ENCODE measurements around the gene LAG3.

LAG3 gene

DNA sequence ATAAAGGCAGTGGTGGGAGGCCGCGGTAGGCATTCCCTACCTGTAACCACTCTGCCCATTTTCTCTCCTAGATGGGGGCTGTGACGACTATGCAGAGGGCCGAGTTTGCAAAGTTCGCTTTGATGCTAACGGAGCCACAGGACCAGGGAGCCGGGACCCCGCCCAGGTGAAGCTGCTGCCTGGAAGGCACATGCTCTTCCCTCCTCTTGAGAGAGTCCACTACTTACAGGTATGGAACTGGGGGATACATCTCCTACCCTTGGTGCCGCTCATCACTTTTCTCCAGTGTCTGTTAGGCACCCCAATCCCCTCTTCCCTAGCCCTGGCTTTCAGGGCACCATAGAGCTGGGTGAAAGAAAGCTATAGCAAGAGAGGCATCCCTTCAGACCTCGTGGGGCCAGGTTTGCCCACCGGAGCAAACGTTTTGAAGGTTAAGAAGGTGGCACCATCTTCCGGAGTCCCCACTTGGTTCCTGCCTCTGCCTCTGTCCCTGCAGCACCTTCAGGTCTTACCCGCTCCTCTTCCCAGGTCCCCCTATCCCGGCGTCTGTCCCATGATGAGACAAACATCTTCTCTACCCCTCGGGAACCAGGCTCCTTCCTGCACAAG, 53.9 kb downstream of the LAG3 start:
- POLR2A ChIA-PET: no interaction called here
- TF ChIP-seq, protein P1, sequence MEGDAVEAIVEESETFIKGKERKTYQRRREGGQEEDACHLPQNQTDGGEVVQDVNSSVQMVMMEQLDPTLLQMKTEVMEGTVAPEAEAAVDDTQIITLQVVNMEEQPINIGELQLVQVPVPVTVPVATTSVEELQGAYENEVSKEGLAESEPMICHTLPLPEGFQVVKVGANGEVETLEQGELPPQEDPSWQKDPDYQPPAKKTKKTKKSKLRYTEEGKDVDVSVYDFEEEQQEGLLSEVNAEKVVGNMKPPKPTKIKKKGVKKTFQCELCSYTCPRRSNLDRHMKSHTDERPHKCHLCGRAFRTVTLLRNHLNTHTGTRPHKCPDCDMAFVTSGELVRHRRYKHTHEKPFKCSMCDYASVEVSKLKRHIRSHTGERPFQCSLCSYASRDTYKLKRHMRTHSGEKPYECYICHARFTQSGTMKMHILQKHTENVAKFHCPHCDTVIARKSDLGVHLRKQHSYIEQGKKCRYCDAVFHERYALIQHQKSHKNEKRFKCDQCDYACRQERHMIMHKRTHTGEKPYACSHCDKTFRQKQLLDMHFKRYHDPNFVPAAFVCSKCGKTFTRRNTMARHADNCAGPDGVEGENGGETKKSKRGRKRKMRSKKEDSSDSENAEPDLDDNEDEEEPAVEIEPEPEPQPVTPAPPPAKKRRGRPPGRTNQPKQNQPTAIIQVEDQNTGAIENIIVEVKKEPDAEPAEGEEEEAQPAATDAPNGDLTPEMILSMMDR (IDR thresholded peaks at IDR 0.05; ENCODE audit: control extremely low read depth, extremely low read depth, low read depth, missing control alignments): no peak

DNA sequence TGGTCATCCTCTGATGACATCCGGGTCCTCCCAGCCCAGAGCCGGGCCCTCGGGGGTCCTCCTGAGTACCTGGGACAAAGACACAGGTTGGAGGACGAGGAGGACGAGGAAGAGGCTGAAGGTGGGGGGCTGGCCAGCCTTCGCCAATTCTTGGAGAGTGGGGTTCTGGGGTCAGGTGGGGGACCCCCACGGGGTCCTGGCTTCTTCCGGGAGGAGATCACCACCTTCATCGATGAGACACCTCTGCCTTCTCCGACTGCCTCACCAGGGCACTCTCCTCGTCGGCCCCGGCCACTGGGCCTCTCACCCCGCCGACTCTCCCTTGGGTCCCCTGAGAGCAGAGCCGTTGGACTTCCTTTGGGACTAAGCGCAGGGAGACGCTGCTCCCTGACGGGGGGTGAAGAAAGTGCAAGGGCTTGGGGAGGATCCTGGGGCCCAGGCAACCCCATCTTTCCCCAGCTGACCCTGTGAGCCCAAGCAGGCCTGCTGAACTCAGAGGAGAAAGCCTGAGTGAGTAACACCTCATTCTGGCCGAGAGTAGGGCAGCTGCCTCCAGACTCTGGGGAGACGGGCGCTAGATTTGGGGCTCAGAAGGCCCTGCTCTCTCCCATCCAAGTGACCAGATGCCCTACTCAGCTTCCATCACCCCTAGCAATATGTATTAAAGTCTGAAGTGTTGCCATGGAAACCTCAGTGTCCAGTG, 54.6 kb downstream of the LAG3 start:
- ChIA-PET CTCF (interaction anchor here (0.6 to 7.6 kb wide), 15 partner anchors 8 to 163 kb away, joined by 3 to 60 read pairs (median 6); partner anchors contain the start of genes CDCA3, GNB3, MLF2 and PTMS), POLR2A (no interaction called here)
- DNase-seq (ENCODE audit: extremely low spot score): no peak
- TF ChIP-seq, protein P1 (IDR thresholded peaks at IDR 0.05; ENCODE audit: control extremely low read depth, extremely low read depth, low read depth, missing control alignments): no peak

More for the DNA sequence above, 53.9 kb downstream of the LAG3 start:
- CTCF ChIA-PET: interaction anchor here (0.6 to 7.6 kb wide), 20 partner anchors 8 to 163 kb away, joined by 3 to 60 read pairs (median 6); partner anchors contain the start of genes CDCA3, GNB3, LAG3 and MLF2
- DNase-seq (ENCODE audit: extremely low spot score): no peak

DNA sequence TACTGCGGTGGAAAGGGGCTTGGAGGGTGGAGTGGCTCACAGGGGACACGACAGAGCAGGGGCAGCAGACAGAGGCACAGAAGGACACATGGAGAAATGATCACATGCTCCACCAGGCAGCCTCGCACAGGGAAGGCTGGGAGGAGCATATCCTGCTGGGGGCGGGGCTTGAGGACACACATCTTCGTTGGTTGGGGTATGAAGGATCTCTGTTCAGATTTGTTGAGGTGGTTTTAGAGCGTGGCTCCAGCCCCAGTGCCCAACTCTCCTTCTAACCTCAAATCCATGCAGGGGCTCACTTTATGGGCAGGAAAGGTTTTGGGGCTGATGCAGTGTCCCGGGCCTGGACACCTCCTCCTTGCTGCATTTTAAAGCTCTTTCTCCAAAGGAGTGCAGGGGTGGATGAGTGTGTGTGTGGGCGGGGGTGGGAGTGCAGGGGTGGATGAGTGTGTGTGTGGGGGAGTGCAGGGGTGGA, 55.2 kb downstream of the LAG3 start:
- TF ChIP-seq, protein P1 (IDR thresholded peaks at IDR 0.05; ENCODE audit: control extremely low read depth, extremely low read depth, low read depth, missing control alignments): no peak
- ChIA-PET POLR2A (no interaction called here), CTCF (interaction anchor here (0.8 to 7.6 kb wide), 6 partner anchors 7 to 74 kb away, joined by 3 to 60 read pairs (median 19); partner anchors contain the start of genes GNB3, MLF2 and PTMS)
- DNase-seq (ENCODE audit: extremely low spot score): no peak
